GM18861 (cell line): ENCODE measurements around the gene PIP4K2A.
"Not testable (repeated sequence)": the region's sequence is repeated elsewhere in the genome, so short reads cannot be mapped to it uniquely, and the experiment has no call there.

Source experiments
- ATAC-seq: cut with Tn5 transposase; IDR thresholded peaks from one replicate; pipeline ENCODE4 v1.9.1; 2021; ENCODE audit not compliant: unreplicated experiment

The PIP4K2A gene

GRCh38 chr10:22714479-22715289, at the start of gene PIP4K2A:
Gene PIP4K2A, minus strand, starts transcription at chr10:22714578. Its CDS starts 252 bp downstream, at chr10:22714326.
- ATAC-seq = peak; percentile 60

DNA sequence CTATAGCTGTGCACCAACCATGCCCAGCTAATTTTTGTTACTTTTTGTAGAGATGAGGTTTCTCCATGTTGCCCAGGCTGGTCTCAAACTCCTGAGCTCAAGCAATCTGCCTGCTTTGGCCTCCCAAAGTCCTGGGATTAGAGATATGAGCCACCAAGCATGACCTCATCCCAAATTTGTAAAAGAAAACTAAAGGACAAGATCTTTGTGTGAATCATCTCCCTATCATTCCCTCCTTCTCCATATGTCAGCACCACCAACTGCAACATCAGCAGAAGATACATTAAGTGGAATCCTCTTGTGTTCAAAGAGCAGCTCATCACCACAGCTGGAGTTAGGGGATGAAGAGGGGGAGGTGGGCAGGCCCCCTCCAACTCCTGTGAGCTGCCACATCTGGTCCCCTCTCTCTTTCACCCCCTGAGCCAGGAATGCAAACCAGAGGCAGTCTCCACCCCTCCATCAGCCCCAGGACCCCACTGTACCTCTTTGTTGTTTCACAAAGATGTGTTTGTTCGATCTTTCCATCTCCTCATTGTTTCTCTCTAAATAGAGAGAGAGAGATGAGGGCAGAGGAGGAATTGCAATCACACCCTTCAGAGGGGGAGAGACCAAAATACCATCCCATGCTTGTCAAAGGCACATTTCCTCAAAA, 47.3 kb upstream of the PIP4K2A start:
- ATAC-seq = no peak

DNA sequence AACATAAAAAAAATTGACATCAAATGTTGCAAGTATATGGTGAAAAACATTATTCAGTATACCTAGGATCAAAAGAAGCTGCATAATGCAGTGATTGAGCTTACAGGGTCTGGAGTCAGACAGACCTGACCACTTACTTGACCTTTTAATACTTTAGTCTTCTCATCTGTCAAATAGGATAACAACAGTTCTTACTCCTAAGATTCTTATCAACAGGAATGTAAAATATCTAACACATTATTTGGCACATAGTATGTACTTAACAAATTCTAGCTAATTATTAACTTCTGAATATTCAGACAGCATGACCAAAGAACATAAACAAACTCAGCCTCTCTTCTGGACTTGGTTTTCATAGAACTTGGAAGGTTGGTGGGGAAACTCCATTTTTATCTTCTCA, 45.6 kb upstream of the PIP4K2A start:
- ATAC-seq = no peak

GRCh38 chr10:22758867-22759266, 44.5 kb upstream of the PIP4K2A start:
- ATAC-seq = no peak

DNA sequence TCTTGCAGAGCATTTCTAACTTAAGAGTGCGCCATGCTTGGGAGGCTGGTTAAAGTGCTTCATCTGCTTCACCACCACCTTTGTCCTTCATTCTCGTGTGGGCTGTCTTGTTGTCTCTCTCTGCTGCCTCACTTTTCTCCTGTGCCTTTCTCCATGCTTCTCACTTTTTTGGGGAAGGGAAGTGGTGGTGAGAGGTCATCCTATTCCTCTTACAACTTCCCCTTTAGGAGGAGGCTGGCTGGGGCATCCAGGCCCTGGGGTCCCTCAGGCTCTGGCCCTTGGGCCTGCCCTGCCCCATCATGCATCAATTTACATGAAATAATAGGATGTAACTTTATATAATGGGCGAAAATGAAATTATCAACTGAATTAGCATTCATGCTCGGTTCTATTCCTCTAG, 39.9 kb upstream of the PIP4K2A start:
- ATAC-seq = no peak

DNA sequence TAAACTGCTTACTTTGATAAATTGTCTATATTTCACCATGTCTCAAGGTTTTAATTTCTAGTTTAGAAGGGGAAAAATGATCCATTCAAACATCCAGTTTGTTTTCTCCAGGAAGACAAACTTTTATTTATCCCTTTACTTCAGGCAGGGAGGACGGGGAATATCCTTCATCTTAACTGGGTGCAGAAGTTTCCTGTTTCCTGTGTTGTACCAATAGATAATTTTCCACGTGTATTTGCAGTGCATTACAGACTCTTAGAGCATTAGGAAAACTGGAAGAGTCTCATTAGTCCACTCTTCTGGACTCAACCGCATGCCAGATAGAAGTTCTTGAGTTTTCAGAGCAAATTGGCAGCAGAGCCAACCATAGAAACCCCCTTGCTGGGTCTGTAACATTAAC, 39.4 kb upstream of the PIP4K2A start:
- ATAC-seq = no peak

DNA sequence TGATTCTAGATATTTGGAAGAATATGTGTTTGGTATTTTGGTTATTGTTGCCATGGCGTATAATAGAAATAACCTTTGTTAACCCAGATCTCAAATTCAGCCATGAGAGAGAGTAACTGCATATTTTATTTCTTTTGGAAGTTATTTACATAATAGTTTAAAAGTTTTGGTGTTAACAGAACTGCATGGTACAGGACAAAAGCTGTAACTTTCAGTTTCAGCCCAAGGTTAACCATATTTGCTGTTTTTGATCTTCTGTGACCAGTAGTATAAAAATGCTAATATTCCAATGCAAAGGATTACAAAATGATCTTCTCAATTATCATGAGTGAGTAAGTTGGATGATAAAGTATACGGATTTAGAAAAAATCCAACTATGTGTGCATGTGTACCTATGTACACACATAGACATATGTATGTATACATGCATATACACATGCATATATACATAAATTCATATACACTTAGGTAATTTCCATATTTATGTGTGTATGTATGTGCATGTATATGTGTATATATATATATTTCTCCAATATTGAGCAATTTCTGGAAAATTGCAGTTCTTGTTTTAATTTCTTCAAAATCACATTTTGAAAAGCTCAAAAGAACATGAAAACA, 38.0 kb upstream of the PIP4K2A start:
- peak; percentile 58 for ATAC-seq

GRCh38 chr10:22750131-22750530, 35.8 kb upstream of the PIP4K2A start:
- ATAC-seq = no peak

DNA sequence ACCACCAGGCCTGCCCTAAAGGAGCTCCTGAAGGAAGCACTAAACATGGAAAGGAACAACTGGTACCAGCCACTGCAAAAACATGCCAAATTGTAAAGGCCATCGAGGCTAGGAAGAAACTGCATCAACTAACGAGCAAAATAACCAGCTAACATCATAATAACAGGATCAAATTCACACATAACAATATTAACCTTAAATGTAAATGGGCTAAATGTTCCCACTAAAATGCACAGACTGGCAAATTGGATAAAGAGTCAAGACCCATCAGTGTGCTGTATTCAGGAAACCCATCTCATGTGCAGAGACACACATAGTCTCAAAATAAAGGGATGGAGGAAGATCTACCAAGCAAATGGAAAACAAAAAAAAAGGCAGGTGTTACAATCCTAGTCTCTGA, 30.5 kb upstream of the PIP4K2A start:
- not testable (repeated sequence) for ATAC-seq

DNA sequence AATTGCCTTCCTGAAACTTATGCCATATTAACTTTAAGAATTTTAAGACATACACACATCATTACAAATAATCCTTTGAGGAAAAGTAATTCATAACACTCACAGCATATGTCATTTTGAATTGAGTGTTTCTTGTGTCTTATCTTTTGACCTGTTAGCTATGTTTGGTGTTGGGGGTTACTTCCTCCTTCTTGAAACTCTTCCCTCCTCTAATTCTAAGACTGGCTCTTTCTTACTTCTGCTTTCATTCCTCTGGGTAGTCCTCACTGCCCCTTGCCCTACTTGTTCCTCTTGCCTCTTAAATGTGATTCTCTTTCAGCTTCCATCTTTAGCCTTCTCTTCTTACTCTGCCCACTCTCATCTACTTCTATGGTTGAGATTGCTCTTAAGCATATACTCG, 28.3 kb upstream of the PIP4K2A start:
- peak; percentile 99 for ATAC-seq

DNA sequence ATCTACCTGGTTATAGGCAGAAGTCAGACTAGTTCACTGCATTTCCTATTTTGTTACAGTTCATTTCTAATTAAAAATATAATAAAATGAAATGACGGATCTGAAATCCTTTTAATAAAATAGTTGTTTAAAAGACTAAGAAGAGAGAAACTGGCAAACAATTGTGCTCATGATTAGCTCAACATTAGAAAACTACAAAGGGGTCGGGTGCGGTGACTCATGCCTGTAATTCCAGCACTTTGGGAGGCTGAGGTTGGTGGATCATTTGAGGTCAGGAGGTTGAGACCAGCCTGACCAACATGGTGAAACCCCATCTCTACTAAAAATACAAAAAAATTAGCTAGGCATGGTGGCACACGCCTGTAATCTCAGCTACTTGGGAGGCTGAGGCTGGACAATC, 27.3 kb upstream of the PIP4K2A start:
- not testable (repeated sequence) for ATAC-seq

DNA sequence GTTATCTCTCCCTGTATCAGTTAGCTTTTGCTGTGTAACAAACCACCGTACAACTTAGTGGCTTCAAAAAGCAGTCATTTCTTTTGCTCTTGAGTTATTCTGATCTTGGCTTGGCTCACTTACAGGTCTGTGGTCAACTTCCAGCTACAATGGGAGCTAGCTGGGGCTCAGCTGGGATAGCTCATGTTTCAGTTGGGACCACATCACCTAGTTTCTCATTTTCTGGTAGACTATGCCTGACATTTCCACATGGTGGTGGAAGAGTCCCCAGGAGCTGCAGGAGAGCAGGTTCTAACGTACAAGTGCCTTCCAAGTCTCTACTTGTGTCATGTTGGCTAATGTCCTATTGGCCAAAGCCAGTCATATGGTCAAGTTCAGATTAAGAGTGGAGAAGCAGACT, 25.8 kb upstream of the PIP4K2A start:
- ATAC-seq = no peak

DNA sequence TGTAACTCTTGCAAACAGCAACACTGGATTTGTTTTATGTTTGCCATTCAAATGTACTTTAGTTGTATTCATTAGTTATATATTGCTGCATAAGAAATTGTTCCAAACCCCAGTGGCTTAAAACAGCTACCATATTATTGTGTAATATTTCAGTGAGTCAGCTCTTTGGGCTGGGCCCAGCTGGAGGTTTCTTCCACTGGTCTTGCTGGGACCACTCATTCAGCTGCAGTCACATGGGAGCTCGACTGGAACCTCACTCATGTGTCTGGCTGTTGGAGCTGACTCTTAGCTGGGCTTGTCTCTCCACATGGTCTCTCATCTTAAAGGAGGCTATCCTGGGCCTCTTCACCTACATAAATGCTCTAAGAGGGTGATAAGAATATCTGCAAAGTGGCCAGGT, 23.2 kb upstream of the PIP4K2A start:
- no peak for ATAC-seq

DNA sequence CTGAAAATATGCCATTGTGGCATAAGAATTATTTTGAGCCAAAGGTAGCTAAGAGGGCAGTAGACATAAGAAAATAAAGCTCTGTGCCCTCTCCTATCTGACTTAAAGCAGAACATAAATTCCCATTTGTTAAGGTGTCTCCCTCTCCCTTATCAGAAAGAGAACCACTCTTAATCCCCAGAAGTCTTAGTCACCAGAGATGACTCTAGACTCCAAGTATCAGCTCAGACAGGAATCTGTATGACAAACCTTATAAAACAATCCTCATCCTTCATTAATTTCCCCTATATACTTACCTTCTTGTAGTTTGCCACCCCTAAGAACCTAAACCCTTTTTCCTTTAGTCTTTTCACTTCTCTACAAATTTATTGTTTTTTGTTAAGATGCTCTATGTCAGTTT, 21.8 kb upstream of the PIP4K2A start:
- no peak for ATAC-seq

GRCh38 chr10:22733992-22734391, 19.6 kb upstream of the PIP4K2A start:
- no peak for ATAC-seq

DNA sequence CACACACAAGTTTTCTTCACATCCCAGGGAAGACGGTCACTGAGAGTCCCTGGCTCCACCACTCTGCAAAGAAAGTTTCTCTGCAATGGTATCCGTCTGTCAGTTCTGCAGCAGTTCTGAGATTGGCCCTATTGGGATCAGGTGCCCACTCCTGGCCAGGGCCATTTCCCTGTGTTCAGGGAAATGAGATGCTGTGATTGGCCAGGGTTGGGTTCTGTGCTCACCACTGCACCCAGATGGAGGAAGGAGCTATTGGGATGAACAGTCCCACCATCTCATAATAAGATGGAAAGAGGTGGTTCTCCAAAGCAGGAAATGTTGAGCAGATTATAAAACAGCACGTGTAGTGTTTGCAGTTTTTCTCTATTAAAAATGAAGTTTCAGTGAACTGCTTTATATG, 13.3 kb upstream of the PIP4K2A start:
- ATAC-seq = no peak

DNA sequence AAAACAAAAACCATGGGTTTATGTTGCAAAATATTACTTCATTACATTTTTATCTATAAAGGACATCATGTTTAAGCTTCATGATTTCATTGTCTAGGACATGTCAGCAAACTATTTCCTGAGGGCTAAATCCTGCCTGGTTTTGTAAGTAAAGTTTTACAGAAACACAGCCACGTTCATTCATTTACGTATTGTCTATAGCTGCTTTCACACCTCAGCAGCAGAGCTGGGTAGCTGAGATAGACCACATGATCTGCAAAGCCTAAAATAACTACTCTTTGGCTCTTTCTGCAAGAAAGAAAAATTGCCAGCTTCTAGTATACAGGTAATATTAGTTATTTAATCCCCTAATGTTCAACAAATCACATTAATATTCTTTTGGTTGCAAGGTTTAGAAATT, 12.7 kb upstream of the PIP4K2A start:
- no peak for ATAC-seq

- no peak for ATAC-seq
These were observed 10.4 kb upstream of the PIP4K2A start for GRCh38 chr10:22724773-22725172.

- peak; percentile 38 for ATAC-seq
These were observed 9.4 kb upstream of the PIP4K2A start for GRCh38 chr10:22723783-22724182.

DNA sequence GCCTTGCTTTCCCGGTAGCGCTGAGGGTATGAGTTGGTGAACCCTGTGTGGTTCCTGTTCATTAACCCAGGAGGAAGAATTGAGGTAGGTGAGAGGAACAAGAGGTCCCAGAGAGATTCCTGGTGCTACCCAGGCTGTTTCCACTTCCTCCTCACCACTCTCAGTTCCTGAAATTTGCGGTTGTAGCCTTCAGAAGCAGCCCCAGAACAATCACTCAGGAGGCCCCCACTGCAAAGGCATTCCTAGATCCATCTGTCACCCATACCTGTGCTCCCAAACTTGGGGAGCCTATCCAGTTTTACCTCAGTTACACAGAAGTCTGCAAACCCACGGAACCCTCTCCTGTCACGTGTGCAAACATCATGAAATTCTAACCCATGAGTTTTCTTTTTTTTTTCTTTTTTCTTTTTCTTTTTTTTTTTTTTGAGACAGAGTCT, 9.0 kb upstream of the PIP4K2A start:
- ATAC-seq = peak; percentile 80

- peak; percentile 6 for ATAC-seq
These were observed 8.3 kb upstream of the PIP4K2A start for GRCh38 chr10:22722626-22723169.

DNA sequence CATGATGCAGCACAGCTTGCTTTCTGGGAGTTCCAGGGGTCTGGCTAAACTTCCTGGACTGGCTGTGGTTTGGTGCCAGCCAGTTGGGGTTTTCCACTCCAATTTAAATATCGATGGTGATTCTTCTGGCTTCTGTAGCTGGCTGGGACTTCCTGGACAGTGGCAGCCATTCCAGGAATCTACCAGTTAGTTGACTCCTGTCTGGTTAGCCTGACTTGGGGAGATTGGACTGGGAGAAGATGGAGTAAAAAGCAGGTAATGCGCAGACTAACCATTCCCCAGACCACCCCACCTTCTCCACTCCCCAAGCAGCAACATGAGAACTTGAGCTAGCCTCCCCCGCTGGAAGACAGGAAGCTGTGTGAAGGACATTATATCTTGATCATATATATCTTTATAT, 6.3 kb upstream of the PIP4K2A start:
- ATAC-seq = no peak
